GM23338 (cell line): ENCODE measurements around the gene BANP.

ENCODE experiments used
- CREB1 ChIP-seq: fragments of 250-450 bp; sonication (Bioruptor Pico); IDR thresholded peaks from 2 replicates; pipeline ENCODE4 v1.5.0; 2020; ENCODE audit warnings: low read depth, mild to moderate bottlenecking, moderate library complexity
- EZH2 ChIP-seq: fragments of 200-600 bp; sonication (generic); IDR thresholded peaks from one replicate; pipeline ENCODE4 v1.8.0; 2017; ENCODE audit warnings: antibody characterized with exemption, mild to moderate bottlenecking, low read depth; ENCODE audit not compliant: unreplicated experiment
- EZH2phosphoT487 ChIP-seq: fragments of 200-600 bp; sonication (generic); IDR thresholded peaks from one replicate; pipeline ENCODE4 v1.8.1; 2018; ENCODE audit warnings: antibody characterized with exemption; ENCODE audit not compliant: unreplicated experiment
- JUNB ChIP-seq: IDR thresholded peaks from one replicate; pipeline ENCODE4 v1.6.1; 2016; ENCODE audit warnings: antibody characterized with exemption; ENCODE audit not compliant: unreplicated experiment
- NANOG ChIP-seq: IDR thresholded peaks from 2 replicates; pipeline ENCODE4 v1.6.1; 2016; ENCODE audit warnings: antibody characterized with exemption, borderline replicate concordance
- POLR2AphosphoS5 ChIP-seq: IDR thresholded peaks from 2 replicates; pipeline ENCODE4 v1.6.1; 2016; ENCODE audit warnings: antibody characterized with exemption, low read depth
- STAT1 ChIP-seq: IDR thresholded peaks from one replicate; pipeline ENCODE4 v1.6.1; 2016; ENCODE audit warnings: antibody characterized with exemption; ENCODE audit not compliant: unreplicated experiment
- ZNF114 ChIP-seq: fragments of 250-450 bp; sonication (Bioruptor Pico); IDR thresholded peaks from 2 replicates; pipeline ENCODE4 v1.5.0; 2020; ENCODE audit warnings: mild to moderate bottlenecking, moderate library complexity
- ZNF331 ChIP-seq: fragments of 250-450 bp; sonication (Bioruptor Pico); IDR thresholded peaks from 2 replicates; pipeline ENCODE4 v1.5.0; 2020; ENCODE audit warnings: low read depth, mild to moderate bottlenecking, moderate library complexity
- TF ChIP-seq, protein P1 (sequence below), 2 experiments: fragments of 200-600 bp in 1 of 2; sonication (generic) in 1 of 2; conservative IDR thresholded peaks; 2 replicates each; pipeline versions ENCODE4 v1.5.1 to v1.6.1; 2016 to 2017; ENCODE audit warnings: antibody characterized with exemption in 2 of 2, low read depth in 2 of 2, mild to moderate bottlenecking in 2 of 2, moderate library complexity in 1 of 2
- TF ChIP-seq, protein P2 (sequence below): IDR thresholded peaks from one replicate; pipeline ENCODE4 v1.6.1; 2018; ENCODE audit warnings: antibody characterized with exemption; ENCODE audit not compliant: unreplicated experiment
- TF ChIP-seq, protein P3 (sequence below): IDR thresholded peaks from 2 replicates; pipeline ENCODE4 v1.6.1; 2016; ENCODE audit warnings: antibody characterized with exemption
- TF ChIP-seq, protein P4 (sequence below): fragments of 250-450 bp; sonication (Bioruptor Pico); IDR thresholded peaks from 2 replicates; pipeline ENCODE4 v1.5.0; 2020; ENCODE audit warnings: mild to moderate bottlenecking, moderate library complexity

DNA sequence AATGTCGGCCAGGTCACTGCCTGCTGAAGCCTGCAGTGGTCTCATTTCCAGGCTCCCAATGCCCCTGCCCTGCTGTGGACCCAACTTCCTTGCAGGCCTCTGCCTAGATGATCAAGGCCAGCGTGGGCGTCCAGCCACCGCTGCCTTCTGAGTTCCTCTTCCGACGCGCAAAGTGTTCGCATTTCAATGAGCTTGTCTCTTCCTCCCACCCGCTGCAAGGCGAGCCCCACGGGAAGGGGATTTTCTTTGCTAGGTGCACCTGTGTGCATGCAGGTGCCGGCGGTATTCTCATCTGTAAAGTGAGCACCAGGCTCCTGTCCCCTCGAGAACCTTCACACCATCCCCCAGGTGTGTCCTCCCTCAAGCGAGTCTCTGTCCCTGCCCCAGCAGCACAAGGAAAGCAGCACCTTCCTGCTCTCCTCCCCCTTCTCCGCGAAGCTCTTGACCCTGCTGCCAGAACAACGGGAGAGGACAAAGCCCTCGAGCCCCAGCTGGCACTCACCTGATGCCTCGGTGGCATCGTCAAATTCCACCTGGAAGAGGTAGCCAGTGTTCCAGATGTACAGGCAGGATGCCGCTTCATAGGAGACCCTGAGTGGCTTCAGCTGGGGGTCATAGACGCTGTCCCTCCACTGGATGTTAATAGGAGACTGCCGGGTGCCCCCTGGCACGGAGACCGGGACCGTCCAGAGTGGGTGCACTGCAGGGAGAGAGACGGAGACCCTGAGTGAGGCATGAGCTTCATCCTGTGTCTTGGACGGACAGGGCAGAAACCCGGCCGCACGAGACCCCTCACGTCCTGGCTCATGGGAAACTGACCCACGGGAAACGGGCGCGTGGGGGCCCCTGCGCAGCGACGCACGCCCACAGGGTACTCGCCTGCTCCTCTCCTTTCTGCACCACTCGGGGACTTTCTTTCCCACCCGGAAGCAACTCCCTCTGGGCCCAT, 24.7 kb upstream of the BANP start:
- TF ChIP-seq EZH2 (no peak), JUNB (no peak), ZNF331 (CRISPR knock-in tag) (no peak), CREB1 (CRISPR knock-in tag) (no peak), POLR2AphosphoS5 (no peak), EZH2phosphoT487 (no peak), NANOG (no peak), STAT1 (no peak), ZNF114 (CRISPR knock-in tag) (no peak)
- TF ChIP-seq, protein P1, sequence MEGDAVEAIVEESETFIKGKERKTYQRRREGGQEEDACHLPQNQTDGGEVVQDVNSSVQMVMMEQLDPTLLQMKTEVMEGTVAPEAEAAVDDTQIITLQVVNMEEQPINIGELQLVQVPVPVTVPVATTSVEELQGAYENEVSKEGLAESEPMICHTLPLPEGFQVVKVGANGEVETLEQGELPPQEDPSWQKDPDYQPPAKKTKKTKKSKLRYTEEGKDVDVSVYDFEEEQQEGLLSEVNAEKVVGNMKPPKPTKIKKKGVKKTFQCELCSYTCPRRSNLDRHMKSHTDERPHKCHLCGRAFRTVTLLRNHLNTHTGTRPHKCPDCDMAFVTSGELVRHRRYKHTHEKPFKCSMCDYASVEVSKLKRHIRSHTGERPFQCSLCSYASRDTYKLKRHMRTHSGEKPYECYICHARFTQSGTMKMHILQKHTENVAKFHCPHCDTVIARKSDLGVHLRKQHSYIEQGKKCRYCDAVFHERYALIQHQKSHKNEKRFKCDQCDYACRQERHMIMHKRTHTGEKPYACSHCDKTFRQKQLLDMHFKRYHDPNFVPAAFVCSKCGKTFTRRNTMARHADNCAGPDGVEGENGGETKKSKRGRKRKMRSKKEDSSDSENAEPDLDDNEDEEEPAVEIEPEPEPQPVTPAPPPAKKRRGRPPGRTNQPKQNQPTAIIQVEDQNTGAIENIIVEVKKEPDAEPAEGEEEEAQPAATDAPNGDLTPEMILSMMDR (conservative IDR thresholded peaks at IDR 0.05; ENCODE audit: low read depth in 2 of 2) = no peak
- TF ChIP-seq, protein P2, sequence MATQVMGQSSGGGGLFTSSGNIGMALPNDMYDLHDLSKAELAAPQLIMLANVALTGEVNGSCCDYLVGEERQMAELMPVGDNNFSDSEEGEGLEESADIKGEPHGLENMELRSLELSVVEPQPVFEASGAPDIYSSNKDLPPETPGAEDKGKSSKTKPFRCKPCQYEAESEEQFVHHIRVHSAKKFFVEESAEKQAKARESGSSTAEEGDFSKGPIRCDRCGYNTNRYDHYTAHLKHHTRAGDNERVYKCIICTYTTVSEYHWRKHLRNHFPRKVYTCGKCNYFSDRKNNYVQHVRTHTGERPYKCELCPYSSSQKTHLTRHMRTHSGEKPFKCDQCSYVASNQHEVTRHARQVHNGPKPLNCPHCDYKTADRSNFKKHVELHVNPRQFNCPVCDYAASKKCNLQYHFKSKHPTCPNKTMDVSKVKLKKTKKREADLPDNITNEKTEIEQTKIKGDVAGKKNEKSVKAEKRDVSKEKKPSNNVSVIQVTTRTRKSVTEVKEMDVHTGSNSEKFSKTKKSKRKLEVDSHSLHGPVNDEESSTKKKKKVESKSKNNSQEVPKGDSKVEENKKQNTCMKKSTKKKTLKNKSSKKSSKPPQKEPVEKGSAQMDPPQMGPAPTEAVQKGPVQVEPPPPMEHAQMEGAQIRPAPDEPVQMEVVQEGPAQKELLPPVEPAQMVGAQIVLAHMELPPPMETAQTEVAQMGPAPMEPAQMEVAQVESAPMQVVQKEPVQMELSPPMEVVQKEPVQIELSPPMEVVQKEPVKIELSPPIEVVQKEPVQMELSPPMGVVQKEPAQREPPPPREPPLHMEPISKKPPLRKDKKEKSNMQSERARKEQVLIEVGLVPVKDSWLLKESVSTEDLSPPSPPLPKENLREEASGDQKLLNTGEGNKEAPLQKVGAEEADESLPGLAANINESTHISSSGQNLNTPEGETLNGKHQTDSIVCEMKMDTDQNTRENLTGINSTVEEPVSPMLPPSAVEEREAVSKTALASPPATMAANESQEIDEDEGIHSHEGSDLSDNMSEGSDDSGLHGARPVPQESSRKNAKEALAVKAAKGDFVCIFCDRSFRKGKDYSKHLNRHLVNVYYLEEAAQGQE = no peak
- TF ChIP-seq, protein P3, sequence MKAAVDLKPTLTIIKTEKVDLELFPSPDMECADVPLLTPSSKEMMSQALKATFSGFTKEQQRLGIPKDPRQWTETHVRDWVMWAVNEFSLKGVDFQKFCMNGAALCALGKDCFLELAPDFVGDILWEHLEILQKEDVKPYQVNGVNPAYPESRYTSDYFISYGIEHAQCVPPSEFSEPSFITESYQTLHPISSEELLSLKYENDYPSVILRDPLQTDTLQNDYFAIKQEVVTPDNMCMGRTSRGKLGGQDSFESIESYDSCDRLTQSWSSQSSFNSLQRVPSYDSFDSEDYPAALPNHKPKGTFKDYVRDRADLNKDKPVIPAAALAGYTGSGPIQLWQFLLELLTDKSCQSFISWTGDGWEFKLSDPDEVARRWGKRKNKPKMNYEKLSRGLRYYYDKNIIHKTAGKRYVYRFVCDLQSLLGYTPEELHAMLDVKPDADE = no peak
- TF ChIP-seq, protein P4, sequence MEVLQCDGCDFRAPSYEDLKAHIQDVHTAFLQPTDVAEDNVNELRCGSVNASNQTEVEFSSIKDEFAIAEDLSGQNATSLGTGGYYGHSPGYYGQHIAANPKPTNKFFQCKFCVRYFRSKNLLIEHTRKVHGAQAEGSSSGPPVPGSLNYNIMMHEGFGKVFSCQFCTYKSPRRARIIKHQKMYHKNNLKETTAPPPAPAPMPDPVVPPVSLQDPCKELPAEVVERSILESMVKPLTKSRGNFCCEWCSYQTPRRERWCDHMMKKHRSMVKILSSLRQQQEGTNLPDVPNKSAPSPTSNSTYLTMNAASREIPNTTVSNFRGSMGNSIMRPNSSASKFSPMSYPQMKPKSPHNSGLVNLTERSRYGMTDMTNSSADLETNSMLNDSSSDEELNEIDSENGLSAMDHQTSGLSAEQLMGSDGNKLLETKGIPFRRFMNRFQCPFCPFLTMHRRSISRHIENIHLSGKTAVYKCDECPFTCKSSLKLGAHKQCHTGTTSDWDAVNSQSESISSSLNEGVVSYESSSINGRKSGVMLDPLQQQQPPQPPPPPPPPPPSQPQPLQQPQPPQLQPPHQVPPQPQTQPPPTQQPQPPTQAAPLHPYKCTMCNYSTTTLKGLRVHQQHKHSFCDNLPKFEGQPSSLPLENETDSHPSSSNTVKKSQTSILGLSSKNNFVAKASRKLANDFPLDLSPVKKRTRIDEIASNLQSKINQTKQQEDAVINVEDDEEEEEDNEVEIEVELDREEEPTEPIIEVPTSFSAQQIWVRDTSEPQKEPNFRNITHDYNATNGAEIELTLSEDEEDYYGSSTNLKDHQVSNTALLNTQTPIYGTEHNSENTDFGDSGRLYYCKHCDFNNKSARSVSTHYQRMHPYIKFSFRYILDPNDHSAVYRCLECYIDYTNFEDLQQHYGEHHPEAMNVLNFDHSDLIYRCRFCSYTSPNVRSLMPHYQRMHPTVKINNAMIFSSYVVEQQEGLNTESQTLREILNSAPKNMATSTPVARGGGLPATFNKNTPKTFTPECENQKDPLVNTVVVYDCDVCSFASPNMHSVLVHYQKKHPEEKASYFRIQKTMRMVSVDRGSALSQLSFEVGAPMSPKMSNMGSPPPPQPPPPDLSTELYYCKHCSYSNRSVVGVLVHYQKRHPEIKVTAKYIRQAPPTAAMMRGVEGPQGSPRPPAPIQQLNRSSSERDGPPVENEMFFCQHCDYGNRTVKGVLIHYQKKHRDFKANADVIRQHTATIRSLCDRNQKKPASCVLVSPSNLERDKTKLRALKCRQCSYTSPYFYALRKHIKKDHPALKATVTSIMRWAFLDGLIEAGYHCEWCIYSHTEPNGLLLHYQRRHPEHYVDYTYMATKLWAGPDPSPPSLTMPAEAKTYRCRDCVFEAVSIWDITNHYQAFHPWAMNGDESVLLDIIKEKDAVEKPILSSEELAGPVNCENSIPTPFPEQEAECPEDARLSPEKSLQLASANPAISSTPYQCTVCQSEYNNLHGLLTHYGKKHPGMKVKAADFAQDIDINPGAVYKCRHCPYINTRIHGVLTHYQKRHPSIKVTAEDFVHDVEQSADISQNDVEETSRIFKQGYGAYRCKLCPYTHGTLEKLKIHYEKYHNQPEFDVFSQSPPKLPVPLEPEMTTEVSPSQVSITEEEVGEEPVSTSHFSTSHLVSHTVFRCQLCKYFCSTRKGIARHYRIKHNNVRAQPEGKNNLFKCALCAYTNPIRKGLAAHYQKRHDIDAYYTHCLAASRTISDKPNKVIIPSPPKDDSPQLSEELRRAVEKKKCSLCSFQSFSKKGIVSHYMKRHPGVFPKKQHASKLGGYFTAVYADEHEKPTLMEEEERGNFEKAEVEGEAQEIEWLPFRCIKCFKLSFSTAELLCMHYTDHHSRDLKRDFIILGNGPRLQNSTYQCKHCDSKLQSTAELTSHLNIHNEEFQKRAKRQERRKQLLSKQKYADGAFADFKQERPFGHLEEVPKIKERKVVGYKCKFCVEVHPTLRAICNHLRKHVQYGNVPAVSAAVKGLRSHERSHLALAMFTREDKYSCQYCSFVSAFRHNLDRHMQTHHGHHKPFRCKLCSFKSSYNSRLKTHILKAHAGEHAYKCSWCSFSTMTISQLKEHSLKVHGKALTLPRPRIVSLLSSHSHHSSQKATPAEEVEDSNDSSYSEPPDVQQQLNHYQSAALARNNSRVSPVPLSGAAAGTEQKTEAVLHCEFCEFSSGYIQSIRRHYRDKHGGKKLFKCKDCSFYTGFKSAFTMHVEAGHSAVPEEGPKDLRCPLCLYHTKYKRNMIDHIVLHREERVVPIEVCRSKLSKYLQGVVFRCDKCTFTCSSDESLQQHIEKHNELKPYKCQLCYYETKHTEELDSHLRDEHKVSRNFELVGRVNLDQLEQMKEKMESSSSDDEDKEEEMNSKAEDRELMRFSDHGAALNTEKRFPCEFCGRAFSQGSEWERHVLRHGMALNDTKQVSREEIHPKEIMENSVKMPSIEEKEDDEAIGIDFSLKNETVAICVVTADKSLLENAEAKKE (CRISPR knock-in tag) = no peak
